Fibroblast of mammary gland (primary cell): ENCODE results near the gene NF1.
"Not testable (repeated sequence)": the region's sequence is repeated elsewhere in the genome, so short reads cannot be mapped to it uniquely, and the experiment has no call there.

Experiments
- DNase-seq: peaks from one replicate; pipeline ENCODE4 v3.0.0-alpha.2; 2010; ENCODE audit warnings: low read depth
- H3K4me3 ChIP-seq: 2 replicates; pipeline ENCODE4 v1.5.1; 2011; ENCODE audit warnings: low read depth, mild to moderate bottlenecking, low read length, moderate library complexity; ENCODE audit not compliant: control insufficient read depth
- TF ChIP-seq, protein P1 (sequence below): conservative IDR thresholded peaks from 2 replicates; pipeline ENCODE4 v1.5.1; 2011; ENCODE audit warnings: low read depth, low read length, inconsistent platforms; ENCODE audit not compliant: control insufficient read depth, insufficient read depth

NF1 gene

GRCh38 chr17:31274252-31274651 is 179.5 kb downstream of the NF1 start:
- DNase-seq = peak; percentile 84
- TF ChIP-seq, protein P1, sequence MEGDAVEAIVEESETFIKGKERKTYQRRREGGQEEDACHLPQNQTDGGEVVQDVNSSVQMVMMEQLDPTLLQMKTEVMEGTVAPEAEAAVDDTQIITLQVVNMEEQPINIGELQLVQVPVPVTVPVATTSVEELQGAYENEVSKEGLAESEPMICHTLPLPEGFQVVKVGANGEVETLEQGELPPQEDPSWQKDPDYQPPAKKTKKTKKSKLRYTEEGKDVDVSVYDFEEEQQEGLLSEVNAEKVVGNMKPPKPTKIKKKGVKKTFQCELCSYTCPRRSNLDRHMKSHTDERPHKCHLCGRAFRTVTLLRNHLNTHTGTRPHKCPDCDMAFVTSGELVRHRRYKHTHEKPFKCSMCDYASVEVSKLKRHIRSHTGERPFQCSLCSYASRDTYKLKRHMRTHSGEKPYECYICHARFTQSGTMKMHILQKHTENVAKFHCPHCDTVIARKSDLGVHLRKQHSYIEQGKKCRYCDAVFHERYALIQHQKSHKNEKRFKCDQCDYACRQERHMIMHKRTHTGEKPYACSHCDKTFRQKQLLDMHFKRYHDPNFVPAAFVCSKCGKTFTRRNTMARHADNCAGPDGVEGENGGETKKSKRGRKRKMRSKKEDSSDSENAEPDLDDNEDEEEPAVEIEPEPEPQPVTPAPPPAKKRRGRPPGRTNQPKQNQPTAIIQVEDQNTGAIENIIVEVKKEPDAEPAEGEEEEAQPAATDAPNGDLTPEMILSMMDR = no peak
- H3K4me3 ChIP-seq = no peak overlapping the region

DNA sequence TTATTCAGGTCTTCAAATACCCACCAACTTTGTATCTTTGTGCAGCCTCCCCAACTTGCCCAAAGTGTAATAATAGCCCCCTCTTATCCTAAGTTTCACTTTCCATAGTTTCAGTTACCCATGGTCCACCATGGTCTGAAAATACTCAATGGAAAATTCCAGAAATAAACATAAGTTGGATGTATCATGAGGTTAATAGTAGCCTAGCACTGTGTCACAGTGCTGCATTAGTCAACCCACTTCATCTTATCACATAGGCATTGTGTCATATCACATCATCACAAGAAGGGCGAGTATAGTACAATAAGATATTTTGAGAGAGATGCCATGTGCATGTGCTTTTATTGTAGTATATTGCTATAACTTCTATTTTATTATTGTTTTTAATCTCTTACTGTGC is 180.3 kb downstream of the NF1 start:
- no peak overlapping the region for H3K4me3 ChIP-seq
- TF ChIP-seq, protein P1 = no peak
- peak; percentile 59 for DNase-seq

DNA sequence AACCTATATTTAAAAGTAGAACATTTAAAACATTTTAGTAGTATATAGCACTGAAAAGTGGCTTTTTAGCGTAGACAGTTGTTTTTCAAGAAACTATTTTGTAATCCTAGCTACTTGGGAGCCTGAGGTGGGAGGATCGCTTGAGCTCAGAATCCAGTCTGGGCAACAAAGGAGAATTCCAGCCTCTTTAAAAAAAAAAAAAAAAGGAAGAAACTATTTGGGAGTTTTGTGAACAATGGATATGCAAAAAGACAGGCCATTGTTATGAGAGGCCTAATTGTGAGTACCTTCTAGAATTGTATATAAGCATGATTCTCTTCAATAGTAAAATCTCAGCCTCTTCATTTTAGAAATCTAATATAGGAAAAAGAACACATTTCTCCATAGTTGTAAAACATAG is 184.6 kb downstream of the NF1 start:
- no peak overlapping the region for H3K4me3 ChIP-seq
- TF ChIP-seq, protein P1 = no peak
- no peak for DNase-seq

- DNase-seq = peak; percentile 58
These were observed 186.3 kb downstream of the NF1 start for GRCh38 chr17:31281061-31281460.

GRCh38 chr17:31283841-31284240 is 189.1 kb downstream of the NF1 start:
- TF ChIP-seq, protein P1 = no peak
- H3K4me3 ChIP-seq = no peak overlapping the region
- DNase-seq = no peak

More at GRCh38 chr17:31281061-31281460, 186.3 kb downstream of the NF1 start:
- TF ChIP-seq, protein P1 = no peak
- no peak overlapping the region for H3K4me3 ChIP-seq

- no peak for DNase-seq
- H3K4me3 ChIP-seq = no peak overlapping the region
- TF ChIP-seq, protein P1 = no peak
These were observed 191.8 kb downstream of the NF1 start for GRCh38 chr17:31286587-31286986.

GRCh38 chr17:31287932-31288331 is 193.2 kb downstream of the NF1 start:
- not testable (repeated sequence) for H3K4me3 ChIP-seq, DNase-seq
